GM20000 (cell line): Measurements from ENCODE around the gene TRAPPC2L.
A peak's percentile ranks its signal among the peaks of the same experiment; 100 is the strongest.

ENCODE experiments used
- DNase-seq: peaks from one replicate; pipeline ENCODE4 v3.0.0; 2012; ENCODE audit warnings: low spot score
- CTCF ChIP-seq: IDR thresholded peaks from 2 replicates; pipeline ENCODE4 v1.5.1; 2012; ENCODE audit warnings: mild to moderate bottlenecking, control low read depth; ENCODE audit errors: extremely low read depth, missing control alignments

The TRAPPC2L gene

GRCh38 chr16:88815901-88816589, 40.9 kb upstream of the TRAPPC2L start:
- peak; percentile 79 for TF ChIP-seq CTCF
- peak; percentile 71 for DNase-seq

GRCh38 chr16:88816736-88817535, 40.0 kb upstream of the TRAPPC2L start:
- no peak for TF ChIP-seq CTCF
- no peak for DNase-seq

GRCh38 chr16:88817785-88818574, 38.9 kb upstream of the TRAPPC2L start:
- TF ChIP-seq CTCF, result no peak
- no peak for DNase-seq

- DNase-seq, result no peak
- TF ChIP-seq CTCF, result no peak
Measured at GRCh38 chr16:88818575-88818874, 38.4 kb upstream of the TRAPPC2L start.

- no peak for DNase-seq
- no peak for TF ChIP-seq CTCF
Measured at GRCh38 chr16:88819126-88819525, 37.8 kb upstream of the TRAPPC2L start.

GRCh38 chr16:88820385-88821025, 36.4 kb upstream of the TRAPPC2L start:
- DNase-seq, result no peak
- TF ChIP-seq CTCF, result no peak
